ENCODE data around the gene CRYBA4. TPM values are rescaled to one million over a fixed set of nuclear protein-coding genes. Genes with fewer than 3 reads are reported as not detected.

The CRYBA4 gene
- total RNA-seq, 2 experiments from 2014 or later: not detected

- ChIA-PET CTCF (no interaction called here), POLR2A (interaction anchor here (0.5 to 0.7 kb wide), 2 partner anchors 26 to 77 kb away, joined by 3 to 4 read pairs; no protein-coding TSS in a partner anchor)
These were observed 5.1 kb upstream of the CRYBA4 start for GRCh38 chr22:26616650-26617049.

GRCh38 chr22:26617271-26618199 lies 4.2 kb upstream of the CRYBA4 start, which contains the start of gene CRYBB1:
Gene CRYBB1 (minus strand): TSS chr22:26618027. CDS start chr22:26616319, 1,708 bp downstream.
- POLR2A ChIA-PET: no interaction called here
- CTCF ChIA-PET: no interaction called here

DNA sequence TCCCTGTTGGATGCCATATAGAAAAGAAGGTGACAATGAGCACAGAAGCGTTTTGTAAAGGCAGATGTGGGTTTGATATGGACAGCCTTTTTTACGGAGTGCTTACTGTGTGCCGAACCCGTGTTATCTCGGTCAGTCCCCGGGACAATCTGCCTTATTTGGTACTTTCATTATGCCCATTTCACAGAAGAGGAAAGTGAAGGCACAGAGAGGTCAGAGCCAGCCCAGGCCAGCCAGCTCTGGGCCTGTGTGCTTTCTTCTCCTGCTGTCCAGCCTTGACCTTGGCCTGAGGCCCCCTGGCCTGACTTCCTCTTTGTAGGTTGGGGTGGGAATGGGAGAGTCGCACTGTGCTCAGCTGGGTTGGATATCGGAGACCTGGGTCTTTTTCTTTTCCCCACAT lies 3.3 kb upstream of the CRYBA4 start:
- POLR2A ChIA-PET: no interaction called here
- CTCF ChIA-PET: no interaction called here

- ChIA-PET CTCF (no interaction called here), POLR2A (interaction anchor here (0.6 kb wide), 1 partner anchor 29 kb away, joined by 7 read pairs; no protein-coding TSS in a partner anchor)
These were observed 2.3 kb upstream of the CRYBA4 start for GRCh38 chr22:26619510-26619909.

DNA sequence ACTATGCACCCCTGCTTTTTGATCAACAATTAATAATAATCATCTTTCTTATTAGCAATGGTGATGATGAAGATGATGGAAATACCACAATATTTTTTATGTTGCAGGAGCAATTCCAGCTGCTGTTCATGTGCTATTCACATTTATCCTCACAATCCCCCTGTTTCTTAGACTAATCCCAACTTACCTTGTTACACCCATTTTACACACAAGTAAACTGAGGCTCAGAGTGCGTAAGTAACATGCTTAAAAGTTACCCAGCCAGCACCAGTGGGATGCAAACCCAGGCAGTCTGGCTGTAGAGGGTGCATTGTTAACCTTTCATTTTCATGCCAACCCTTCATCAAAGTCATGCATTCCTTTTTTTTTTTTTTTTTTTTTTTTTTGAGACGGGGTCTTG lies 1.6 kb upstream of the CRYBA4 start:
- CTCF ChIA-PET: no interaction called here
- POLR2A ChIA-PET: interaction anchor here (0.6 kb wide), 1 partner anchor 29 kb away, joined by 7 read pairs; no protein-coding TSS in a partner anchor

DNA sequence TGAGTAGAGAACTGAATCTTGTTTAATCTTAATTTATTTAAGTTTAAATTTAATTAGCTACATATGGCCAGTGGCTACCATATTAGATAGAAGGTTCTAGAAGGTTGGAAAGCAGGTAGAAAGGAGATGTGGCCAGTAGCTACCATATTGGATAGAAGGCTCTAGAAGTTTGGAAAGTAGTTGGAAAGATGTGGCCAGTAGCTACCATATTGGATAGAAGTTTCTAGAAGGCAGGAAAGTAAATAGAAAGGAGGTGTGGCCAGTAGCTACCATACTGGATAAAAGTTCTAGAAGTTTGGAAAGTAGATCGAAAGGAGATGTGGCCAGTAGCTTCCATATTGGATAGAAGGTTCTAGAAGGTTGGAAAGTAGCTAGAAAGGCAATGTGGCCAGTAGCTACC lies 2.2 kb downstream of the CRYBA4 start:
- POLR2A ChIA-PET: interaction anchor here (0.9 kb wide), 1 partner anchor 12 kb away, joined by 3 read pairs; no protein-coding TSS in a partner anchor
- CTCF ChIA-PET: interaction anchor here (0.9 kb wide), 1 partner anchor 11 kb away, joined by 3 read pairs; no protein-coding TSS in a partner anchor

DNA sequence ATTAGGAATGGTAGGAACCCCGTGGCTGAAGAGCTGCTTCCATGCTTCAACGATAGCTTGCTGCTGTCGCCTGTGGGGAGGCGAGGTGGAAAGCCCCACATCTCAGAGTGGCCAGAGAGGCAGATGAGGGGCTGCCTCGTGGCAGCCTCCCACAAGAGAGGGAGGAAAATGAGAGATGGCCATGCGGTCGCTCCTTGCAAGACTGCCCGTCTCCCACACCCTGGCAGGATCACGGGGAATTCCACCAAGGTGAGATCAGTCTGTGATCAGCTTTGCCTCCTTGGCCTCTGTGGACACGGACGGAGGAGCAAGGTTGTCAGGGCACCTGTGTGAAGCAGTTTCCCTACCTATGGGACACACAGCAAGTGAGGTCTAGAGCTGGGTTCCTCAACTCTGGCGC lies 3.0 kb downstream of the CRYBA4 start:
- ChIA-PET POLR2A (no interaction called here), CTCF (no interaction called here)

DNA sequence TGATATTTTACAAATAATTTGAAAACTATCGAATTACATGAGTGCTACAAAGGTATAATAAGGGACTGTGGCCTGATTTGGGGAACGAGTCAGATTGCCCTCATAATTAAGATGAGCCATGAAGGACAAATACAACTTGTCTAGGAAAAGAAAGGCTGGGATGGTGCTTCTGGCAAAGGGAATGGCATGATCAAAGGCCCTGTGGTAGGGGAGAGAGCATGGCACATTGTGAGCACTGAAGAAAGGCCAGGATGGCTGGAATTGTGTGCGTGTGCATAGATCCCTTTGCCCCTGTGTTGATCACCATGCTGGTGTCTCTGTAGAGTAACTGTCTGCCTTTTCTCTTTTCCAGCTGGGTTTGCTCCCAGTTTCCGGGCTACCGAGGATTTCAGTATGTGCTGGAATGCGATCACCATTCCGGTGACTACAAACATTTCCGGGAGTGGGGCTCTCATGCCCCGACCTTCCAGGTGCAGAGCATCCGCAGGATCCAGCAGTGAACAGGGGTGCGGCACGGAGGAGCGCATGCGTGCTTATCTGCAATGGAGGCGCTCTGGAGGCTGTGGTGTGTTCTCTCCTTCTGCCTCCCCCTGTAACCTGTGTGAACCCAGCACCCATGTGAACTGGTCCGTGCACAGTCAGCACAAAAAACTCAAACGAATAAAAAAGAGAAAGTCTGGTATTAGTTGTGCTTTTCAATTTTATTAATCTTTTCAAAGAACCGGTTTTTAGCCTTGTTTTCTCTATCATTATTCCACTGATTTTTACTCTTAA lies 8.4 kb downstream of the CRYBA4 start:
- POLR2A ChIA-PET: no interaction called here
- CTCF ChIA-PET: no interaction called here

DNA sequence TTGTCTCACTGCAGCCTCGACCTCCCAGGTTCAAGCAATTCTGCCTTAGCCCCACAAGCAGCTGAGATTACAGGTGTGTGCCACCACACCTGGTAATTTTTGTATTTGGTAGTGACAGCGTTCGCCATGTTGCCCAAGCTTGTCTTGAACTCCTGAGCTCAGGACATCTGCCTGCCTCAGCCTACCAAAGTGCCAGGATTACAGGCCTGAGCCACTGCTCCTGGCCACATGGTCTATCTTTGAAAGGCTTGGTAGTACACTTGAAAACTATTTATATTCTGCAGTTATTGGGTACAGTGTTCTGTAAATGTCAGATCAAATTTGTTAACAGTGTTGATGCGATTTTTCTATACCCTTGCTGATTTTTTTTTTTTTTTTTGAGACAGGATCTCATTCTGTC lies 9.5 kb downstream of the CRYBA4 start:
- CTCF ChIA-PET: no interaction called here
- POLR2A ChIA-PET: interaction anchor here (0.7 kb wide), 1 partner anchor 47 kb away, joined by 5 read pairs; no protein-coding TSS in a partner anchor

- CTCF ChIA-PET: no interaction called here
- POLR2A ChIA-PET: no interaction called here
These were observed 10.8 kb downstream of the CRYBA4 start for GRCh38 chr22:26632422-26633155.

DNA sequence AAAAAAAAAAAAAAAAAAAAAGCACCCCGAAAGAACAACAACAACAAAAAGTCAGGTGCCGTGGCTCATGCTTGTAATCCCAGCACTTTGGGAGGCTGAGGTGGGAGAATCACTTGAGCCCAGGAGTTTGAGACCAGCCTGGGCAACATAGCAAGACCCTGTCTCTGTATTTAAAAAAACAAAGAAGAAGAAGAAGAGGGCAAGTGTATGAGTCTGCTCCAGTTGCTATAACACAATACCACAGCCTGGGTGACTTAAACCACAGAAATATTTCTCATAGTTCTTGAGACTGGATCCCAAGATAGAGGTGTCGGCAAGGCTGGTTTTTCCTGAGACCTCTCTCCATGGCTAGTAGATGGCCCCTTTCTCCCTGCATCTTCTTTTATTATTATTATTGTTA lies 12.4 kb downstream of the CRYBA4 start:
- CTCF ChIA-PET: no interaction called here
- POLR2A ChIA-PET: no interaction called here

- ChIA-PET CTCF (no interaction called here), POLR2A (no interaction called here)
These were observed 13.4 kb downstream of the CRYBA4 start for GRCh38 chr22:26635117-26635516.

DNA sequence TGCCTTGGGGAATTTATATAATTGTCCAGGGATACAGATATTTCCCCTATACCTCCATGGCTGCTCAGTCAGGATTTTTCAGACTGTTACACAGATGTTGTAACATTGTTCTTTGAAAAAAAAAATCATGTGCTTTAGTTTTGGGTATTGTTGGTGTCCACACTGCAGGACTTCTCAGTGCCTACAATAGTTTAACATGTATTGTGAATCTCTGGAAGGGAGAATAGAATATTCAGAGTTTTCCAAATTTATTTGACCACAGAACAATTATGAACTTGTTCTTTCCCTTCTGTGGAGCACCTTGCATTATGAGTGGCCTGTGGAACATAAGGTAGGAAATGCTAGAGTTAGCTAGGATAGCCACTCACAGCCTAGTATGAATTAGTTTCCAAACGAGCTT lies 14.5 kb downstream of the CRYBA4 start:
- ChIA-PET POLR2A (no interaction called here), CTCF (no interaction called here)

DNA sequence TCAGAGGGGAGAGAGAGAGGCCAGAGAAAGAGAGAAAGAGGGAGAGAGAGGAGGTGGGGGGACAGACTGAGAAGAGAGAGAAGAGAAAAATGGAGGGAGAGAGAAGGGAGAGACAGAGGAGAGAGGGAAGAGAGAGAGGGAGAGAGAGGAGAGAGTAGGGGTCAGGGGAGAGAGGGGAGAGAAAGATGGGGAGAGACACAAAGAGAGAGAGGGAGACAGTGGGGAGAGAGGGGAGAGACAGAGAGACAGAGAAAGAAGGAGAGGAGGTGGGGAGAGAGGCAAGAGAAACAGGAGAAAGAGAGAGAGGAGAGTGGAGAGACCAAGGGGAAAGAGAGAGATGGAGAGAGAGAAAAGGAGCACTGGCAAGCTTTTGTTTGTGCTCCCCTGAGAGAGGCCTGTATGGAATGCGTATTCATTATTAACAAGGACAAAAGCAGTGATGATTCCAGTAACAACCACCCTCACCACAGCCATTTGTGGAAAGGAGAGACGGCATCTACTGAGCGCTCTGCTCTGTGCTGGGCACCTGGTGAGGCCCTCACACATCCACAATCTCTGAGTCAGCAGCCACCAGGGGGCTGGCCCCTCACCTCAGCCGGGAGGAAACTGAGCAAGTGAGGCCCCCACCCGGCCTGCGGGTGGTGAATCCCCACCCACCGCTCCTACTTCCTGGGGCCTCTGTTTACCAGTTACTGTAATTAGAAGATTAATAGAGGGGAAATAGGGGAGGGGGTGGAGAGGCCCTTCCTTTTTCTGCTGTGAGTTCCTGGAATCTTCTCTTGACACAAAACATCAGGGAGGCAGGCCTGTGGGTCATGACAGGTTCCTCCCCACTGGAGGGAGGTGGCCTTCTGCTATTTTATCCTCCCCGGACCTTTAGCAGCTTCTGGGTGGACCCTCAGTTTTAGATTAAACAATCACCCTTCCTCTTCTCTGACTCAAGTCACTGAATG lies 21.0 kb downstream of the CRYBA4 start:
- CTCF ChIA-PET: interaction anchor here (0.6 to 2.0 kb wide), 8 partner anchors 22 to 1246 kb away, joined by 3 to 9 read pairs (median 4); no protein-coding TSS in a partner anchor
- POLR2A ChIA-PET: interaction anchor here (0.6 to 1.2 kb wide), 13 partner anchors 13 to 159 kb away, joined by 3 to 10 read pairs (median 4); partner anchors contain the start of genes HPS4, MIAT, SRRD and TFIP11

- ChIA-PET POLR2A (interaction anchor here (0.6 to 1.2 kb wide), 7 partner anchors 12 to 486 kb away, joined by 3 to 11 read pairs (median 4); partner anchors contain the start of gene TFIP11), CTCF (interaction anchor here (0.7 to 1.5 kb wide), 6 partner anchors 56 to 178 kb away, joined by 3 to 4 read pairs (median 3); no protein-coding TSS in a partner anchor)
These were observed 21.8 kb downstream of the CRYBA4 start for GRCh38 chr22:26643418-26644100.

- ChIA-PET POLR2A (no interaction called here), CTCF (interaction anchor here (0.9 kb wide), 1 partner anchor 55 kb away, joined by 3 read pairs; no protein-coding TSS in a partner anchor)
These were observed 24.4 kb downstream of the CRYBA4 start for GRCh38 chr22:26646158-26646557.

- ChIA-PET CTCF (no interaction called here), POLR2A (interaction anchor here (0.5 to 1.0 kb wide), 3 partner anchors 24 to 217 kb away, joined by 3 to 5 read pairs (median 5); partner anchors contain the start of genes HPS4 and SRRD)
These were observed 26.3 kb downstream of the CRYBA4 start for GRCh38 chr22:26648011-26648497.

Measured in activated CD8-positive, alpha-beta memory T cell treated with anti-CD3 and anti-CD28 coated beads for 36 hours (primary cell).